WTC11 (cell line): ENCODE measurements around the gene PKLR. TPM values are rescaled to one million over a fixed set of nuclear protein-coding genes. Genes with fewer than 3 reads are reported as not detected.

Source experiments
- ATF2 ChIP-seq: sonication (generic); formaldehyde crosslinking; IDR thresholded peaks from 2 replicates; pipeline ENCODE4 v1.8.1; 2022; ENCODE audit warnings: low read depth, missing genetic modification reagents, borderline replicate concordance
- ATF3 ChIP-seq: sonication (generic); formaldehyde crosslinking; conservative IDR thresholded peaks from 2 replicates; pipeline ENCODE4 v1.8.1; 2022; ENCODE audit warnings: mild to moderate bottlenecking, missing genetic modification reagents
- CBFB ChIP-seq: sonication (generic); formaldehyde crosslinking; IDR thresholded peaks from 2 replicates; pipeline ENCODE4 v1.8.1; 2022; ENCODE audit warnings: mild to moderate bottlenecking, low read depth, missing genetic modification reagents
- CDX4 ChIP-seq: fragments of 250-450 bp; sonication (Bioruptor Pico); IDR thresholded peaks from 2 replicates; pipeline ENCODE4 v1.9.0; 2021; ENCODE audit warnings: moderate library complexity, mild to moderate bottlenecking, inconsistent platforms, borderline replicate concordance
- CREB1 ChIP-seq: sonication (generic); formaldehyde crosslinking; IDR thresholded peaks from 2 replicates; pipeline ENCODE4 v1.8.0; 2023; ENCODE audit warnings: mild to moderate bottlenecking, missing genetic modification reagents
- FOXK1 ChIP-seq: sonication (generic); formaldehyde crosslinking; IDR thresholded peaks from 2 replicates; pipeline ENCODE4 v1.8.0; 2022; ENCODE audit warnings: mild to moderate bottlenecking, moderate library complexity, missing genetic modification reagents
- FOXP1 ChIP-seq: sonication (generic); formaldehyde crosslinking; IDR thresholded peaks from 2 replicates; pipeline ENCODE4 v1.8.0; 2022; ENCODE audit warnings: missing genetic modification reagents, mild to moderate bottlenecking, moderate library complexity, borderline replicate concordance
- GRHL2 ChIP-seq: fragments of 250-450 bp; sonication (Bioruptor Pico); IDR thresholded peaks from 2 replicates; pipeline ENCODE4 v1.8.0; 2022; ENCODE audit warnings: mild to moderate bottlenecking, moderate library complexity; ENCODE audit not compliant: insufficient replicate concordance, severe bottlenecking
- HMGXB4 ChIP-seq: sonication (generic); formaldehyde crosslinking; IDR thresholded peaks from 2 replicates; pipeline ENCODE4 v1.8.1; 2023; ENCODE audit warnings: mild to moderate bottlenecking, moderate library complexity, missing genetic modification reagents
- IRF2 ChIP-seq: sonication (generic); formaldehyde crosslinking; IDR thresholded peaks from 2 replicates; pipeline ENCODE4 v1.8.0; 2022; ENCODE audit warnings: low read depth, missing genetic modification reagents, borderline replicate concordance
- JAZF1 ChIP-seq: fragments of 250-450 bp; sonication (Bioruptor Pico); IDR thresholded peaks from 2 replicates; pipeline ENCODE4 v1.9.0; 2021; ENCODE audit warnings: moderate library complexity, mild to moderate bottlenecking, inconsistent platforms
- KAT7 ChIP-seq: sonication (generic); formaldehyde crosslinking; IDR thresholded peaks from 2 replicates; pipeline ENCODE4 v1.8.1; 2023; ENCODE audit warnings: missing genetic modification reagents, mild to moderate bottlenecking, borderline replicate concordance
- NFATC4 ChIP-seq: fragments of 250-450 bp; sonication (Bioruptor Pico); IDR thresholded peaks from 2 replicates; pipeline ENCODE4 v1.9.0; 2021; ENCODE audit warnings: mild to moderate bottlenecking
- NFE2L1 ChIP-seq: sonication (generic); formaldehyde crosslinking; IDR thresholded peaks from 2 replicates; pipeline ENCODE4 v1.8.1; 2023; ENCODE audit warnings: missing genetic modification reagents
- NR1H2 ChIP-seq: sonication (generic); formaldehyde crosslinking; IDR thresholded peaks from 2 replicates; pipeline ENCODE4 v1.9.0; 2021; ENCODE audit warnings: mild to moderate bottlenecking, moderate library complexity, missing genetic modification reagents
- NR2C2 ChIP-seq: sonication (generic); formaldehyde crosslinking; IDR thresholded peaks from 2 replicates; pipeline ENCODE4 v1.8.0; 2022; ENCODE audit warnings: mild to moderate bottlenecking, missing genetic modification reagents
- NR3C1 ChIP-seq: sonication (generic); formaldehyde crosslinking; conservative IDR thresholded peaks from 2 replicates; pipeline ENCODE4 v1.8.1; 2023; ENCODE audit warnings: low read depth, mild to moderate bottlenecking, missing genetic modification reagents
- OVOL2 ChIP-seq: fragments of 250-450 bp; sonication (Bioruptor Pico); IDR thresholded peaks from 2 replicates; pipeline ENCODE4 v1.9.0; 2021; ENCODE audit warnings: mild to moderate bottlenecking, borderline replicate concordance
- PREB ChIP-seq: sonication (generic); formaldehyde crosslinking; IDR thresholded peaks from 2 replicates; pipeline ENCODE4 v1.8.1; 2022; ENCODE audit warnings: mild to moderate bottlenecking, missing genetic modification reagents, moderate library complexity, borderline replicate concordance
- SMAD3 ChIP-seq: sonication (generic); formaldehyde crosslinking; IDR thresholded peaks from 2 replicates; pipeline ENCODE4 v1.8.0; 2022; ENCODE audit warnings: missing genetic modification reagents, mild to moderate bottlenecking, borderline replicate concordance
- SOX15 ChIP-seq: fragments of 250-450 bp; sonication (Bioruptor Pico); IDR thresholded peaks from 2 replicates; pipeline ENCODE4 v1.9.0; 2021; ENCODE audit warnings: mild to moderate bottlenecking
- SP1 ChIP-seq: sonication (generic); formaldehyde crosslinking; conservative IDR thresholded peaks from 2 replicates; pipeline ENCODE4 v1.8.1; 2022; ENCODE audit warnings: missing genetic modification reagents
- TP53 ChIP-seq: sonication (generic); formaldehyde crosslinking; IDR thresholded peaks from 2 replicates; pipeline ENCODE4 v1.8.1; 2023; ENCODE audit warnings: mild to moderate bottlenecking, missing genetic modification reagents
- ZBTB21 ChIP-seq: sonication (generic); formaldehyde crosslinking; IDR thresholded peaks from 2 replicates; pipeline ENCODE4 v1.8.1; 2023; ENCODE audit warnings: mild to moderate bottlenecking, missing genetic modification reagents, borderline replicate concordance
- ZMAT4 ChIP-seq: fragments of 250-450 bp; sonication (Bioruptor Pico); IDR thresholded peaks from 2 replicates; pipeline ENCODE4 v1.9.0; 2021; ENCODE audit warnings: mild to moderate bottlenecking
- total RNA-seq: library from RNA; stranded (reverse); gene quantifications from 3 replicates; pipeline ENCODE4 v1.2.3, GENCODE V29; 2021
- TF ChIP-seq, protein P1 (sequence below): sonication (generic); formaldehyde crosslinking; IDR thresholded peaks from 2 replicates; pipeline ENCODE4 v1.8.0; 2022; ENCODE audit warnings: mild to moderate bottlenecking, missing genetic modification reagents
- TF ChIP-seq, protein P2 (sequence below): fragments of 250-450 bp; sonication (Bioruptor Pico); IDR thresholded peaks from 2 replicates; pipeline ENCODE4 v1.9.0; 2021; ENCODE audit warnings: mild to moderate bottlenecking, borderline replicate concordance

Gene PKLR
- total RNA-seq, 1 experiment from 2014 or later, result 1.5 TPM

GRCh38 chr1:155324717-155325602 is 23.7 kb upstream of the PKLR start (continued):
- no peak for TF ChIP-seq GRHL2 (CRISPR knock-in tag)
- peak; percentile 78; the same call in 1 of the 2 replicates for TF ChIP-seq HMGXB4
- TF ChIP-seq ATF3, result no peak
- TF ChIP-seq TP53 (CRISPR knock-in tag), result no peak
- no peak for TF ChIP-seq OVOL2 (CRISPR knock-in tag)
- TF ChIP-seq CREB1 (CRISPR knock-in tag), result no peak
- TF ChIP-seq NR2C2 (CRISPR knock-in tag), result no peak
- no peak for TF ChIP-seq NR1H2 (CRISPR knock-in tag)
- TF ChIP-seq CDX4 (CRISPR knock-in tag), result no peak
- no peak for TF ChIP-seq IRF2 (CRISPR knock-in tag)
- TF ChIP-seq, protein P1, sequence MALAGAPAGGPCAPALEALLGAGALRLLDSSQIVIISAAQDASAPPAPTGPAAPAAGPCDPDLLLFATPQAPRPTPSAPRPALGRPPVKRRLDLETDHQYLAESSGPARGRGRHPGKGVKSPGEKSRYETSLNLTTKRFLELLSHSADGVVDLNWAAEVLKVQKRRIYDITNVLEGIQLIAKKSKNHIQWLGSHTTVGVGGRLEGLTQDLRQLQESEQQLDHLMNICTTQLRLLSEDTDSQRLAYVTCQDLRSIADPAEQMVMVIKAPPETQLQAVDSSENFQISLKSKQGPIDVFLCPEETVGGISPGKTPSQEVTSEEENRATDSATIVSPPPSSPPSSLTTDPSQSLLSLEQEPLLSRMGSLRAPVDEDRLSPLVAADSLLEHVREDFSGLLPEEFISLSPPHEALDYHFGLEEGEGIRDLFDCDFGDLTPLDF (CRISPR knock-in tag), result no peak; the same call in 1 of the 2 replicates
- no peak; the same call in 1 of the 2 replicates for TF ChIP-seq SP1 (CRISPR knock-in tag)
- TF ChIP-seq, protein P2, sequence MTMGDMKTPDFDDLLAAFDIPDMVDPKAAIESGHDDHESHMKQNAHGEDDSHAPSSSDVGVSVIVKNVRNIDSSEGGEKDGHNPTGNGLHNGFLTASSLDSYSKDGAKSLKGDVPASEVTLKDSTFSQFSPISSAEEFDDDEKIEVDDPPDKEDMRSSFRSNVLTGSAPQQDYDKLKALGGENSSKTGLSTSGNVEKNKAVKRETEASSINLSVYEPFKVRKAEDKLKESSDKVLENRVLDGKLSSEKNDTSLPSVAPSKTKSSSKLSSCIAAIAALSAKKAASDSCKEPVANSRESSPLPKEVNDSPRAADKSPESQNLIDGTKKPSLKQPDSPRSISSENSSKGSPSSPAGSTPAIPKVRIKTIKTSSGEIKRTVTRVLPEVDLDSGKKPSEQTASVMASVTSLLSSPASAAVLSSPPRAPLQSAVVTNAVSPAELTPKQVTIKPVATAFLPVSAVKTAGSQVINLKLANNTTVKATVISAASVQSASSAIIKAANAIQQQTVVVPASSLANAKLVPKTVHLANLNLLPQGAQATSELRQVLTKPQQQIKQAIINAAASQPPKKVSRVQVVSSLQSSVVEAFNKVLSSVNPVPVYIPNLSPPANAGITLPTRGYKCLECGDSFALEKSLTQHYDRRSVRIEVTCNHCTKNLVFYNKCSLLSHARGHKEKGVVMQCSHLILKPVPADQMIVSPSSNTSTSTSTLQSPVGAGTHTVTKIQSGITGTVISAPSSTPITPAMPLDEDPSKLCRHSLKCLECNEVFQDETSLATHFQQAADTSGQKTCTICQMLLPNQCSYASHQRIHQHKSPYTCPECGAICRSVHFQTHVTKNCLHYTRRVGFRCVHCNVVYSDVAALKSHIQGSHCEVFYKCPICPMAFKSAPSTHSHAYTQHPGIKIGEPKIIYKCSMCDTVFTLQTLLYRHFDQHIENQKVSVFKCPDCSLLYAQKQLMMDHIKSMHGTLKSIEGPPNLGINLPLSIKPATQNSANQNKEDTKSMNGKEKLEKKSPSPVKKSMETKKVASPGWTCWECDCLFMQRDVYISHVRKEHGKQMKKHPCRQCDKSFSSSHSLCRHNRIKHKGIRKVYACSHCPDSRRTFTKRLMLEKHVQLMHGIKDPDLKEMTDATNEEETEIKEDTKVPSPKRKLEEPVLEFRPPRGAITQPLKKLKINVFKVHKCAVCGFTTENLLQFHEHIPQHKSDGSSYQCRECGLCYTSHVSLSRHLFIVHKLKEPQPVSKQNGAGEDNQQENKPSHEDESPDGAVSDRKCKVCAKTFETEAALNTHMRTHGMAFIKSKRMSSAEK (CRISPR knock-in tag), result no peak
- no peak for TF ChIP-seq KAT7
- TF ChIP-seq PREB, result no peak
- TF ChIP-seq JAZF1, result no peak
- TF ChIP-seq FOXP1, result peak; percentile 35; the same call in 1 of the 2 replicates
- no peak for TF ChIP-seq NFATC4
- no peak for TF ChIP-seq SOX15 (CRISPR knock-in tag)
- TF ChIP-seq SMAD3 (CRISPR knock-in tag), result peak; percentile 70; the same call in 1 of the 2 replicates
- TF ChIP-seq ZMAT4 (CRISPR knock-in tag), result no peak
- 0 out of 2 replicates have a peak, but pooled peaks have one; percentile 71 for TF ChIP-seq ZBTB21 (CRISPR knock-in tag)
- 0 out of 2 replicates have a peak, but pooled peaks have one; percentile 83 for TF ChIP-seq CBFB (CRISPR knock-in tag)
- peak; percentile 42 for TF ChIP-seq FOXK1 (CRISPR knock-in tag)
- no peak for TF ChIP-seq NR3C1 (CRISPR knock-in tag)
- no peak for TF ChIP-seq NFE2L1
- TF ChIP-seq ATF2 (CRISPR knock-in tag), result no peak
